ENCODE measurements around the gene PTPRN2.

PTPRN2 gene

GRCh38 chr7:157752832-157753291 lies 834.8 kb downstream of the PTPRN2 start:
- in situ Hi-C loops (cut with MboI; ENCODE audit: low sequenced_read_pairs, unreplicated experiment): no loop called here
- TF ChIP-seq CTCF (IDR thresholded peaks at IDR 0.05; ENCODE audit: borderline replicate concordance, control extremely low read depth, extremely low read depth, insufficient read depth, missing control alignments): no peak
- DNase-seq (ENCODE audit: low spot score): no peak

GRCh38 chr7:157751951-157752673 lies 835.5 kb downstream of the PTPRN2 start:
- DNase-seq (ENCODE audit: low spot score): no peak
- no peak for TF ChIP-seq CTCF (IDR thresholded peaks at IDR 0.05; ENCODE audit: borderline replicate concordance, control extremely low read depth, extremely low read depth, insufficient read depth, missing control alignments)
- in situ Hi-C loops (cut with MboI; ENCODE audit: low sequenced_read_pairs, unreplicated experiment): no loop called here

DNA sequence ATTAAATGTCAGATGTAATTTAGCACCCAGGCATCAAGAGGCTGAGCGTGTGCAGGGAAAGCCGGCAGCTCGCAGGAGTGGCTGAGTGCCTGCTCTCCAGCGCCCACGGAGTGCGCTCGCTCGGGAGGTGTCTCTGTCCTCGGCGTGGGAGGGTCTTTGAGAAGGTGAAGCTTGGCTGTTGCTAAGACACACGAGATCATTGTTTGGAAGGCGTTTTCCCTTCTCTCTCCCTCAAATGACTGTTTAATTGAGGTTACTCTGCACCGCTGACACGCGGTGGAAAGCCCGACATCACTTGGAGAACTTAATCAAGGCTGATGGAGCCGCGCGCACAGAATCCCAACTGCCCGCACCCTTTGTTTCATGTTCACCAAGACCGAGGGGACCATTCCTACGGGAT lies 836.2 kb downstream of the PTPRN2 start:
- in situ Hi-C loops (cut with MboI; ENCODE audit: low sequenced_read_pairs, unreplicated experiment): no loop called here
- no peak for DNase-seq (ENCODE audit: low spot score)
- no peak for TF ChIP-seq CTCF (IDR thresholded peaks at IDR 0.05; ENCODE audit: borderline replicate concordance, control extremely low read depth, extremely low read depth, insufficient read depth, missing control alignments)

- no peak for TF ChIP-seq CTCF (IDR thresholded peaks at IDR 0.05; ENCODE audit: borderline replicate concordance, control extremely low read depth, extremely low read depth, insufficient read depth, missing control alignments)
- DNase-seq (ENCODE audit: low spot score): no peak
- in situ Hi-C loops (cut with MboI; ENCODE audit: low sequenced_read_pairs, unreplicated experiment): no loop called here
Measured at GRCh38 chr7:157750291-157750690, 837.3 kb downstream of the PTPRN2 start.

GRCh38 chr7:157745721-157746709 lies 841.6 kb downstream of the PTPRN2 start:
- no peak for DNase-seq (ENCODE audit: low spot score)
- TF ChIP-seq CTCF (IDR thresholded peaks at IDR 0.05; ENCODE audit: borderline replicate concordance, control extremely low read depth, extremely low read depth, insufficient read depth, missing control alignments): no peak
- in situ Hi-C loops (cut with MboI; ENCODE audit: low sequenced_read_pairs, unreplicated experiment): no loop called here

GRCh38 chr7:157744786-157745601 lies 842.6 kb downstream of the PTPRN2 start:
- in situ Hi-C loops (cut with MboI; ENCODE audit: low sequenced_read_pairs, unreplicated experiment): no loop called here
- TF ChIP-seq CTCF (IDR thresholded peaks at IDR 0.05; ENCODE audit: borderline replicate concordance, control extremely low read depth, extremely low read depth, insufficient read depth, missing control alignments): no peak
- DNase-seq (ENCODE audit: low spot score): no peak
